ENCODE measurements around the gene NUMBL. TPM values are rescaled to one million over a fixed set of nuclear protein-coding genes. Genes with fewer than 3 reads are reported as not detected.
A peak's percentile ranks its signal among the peaks of the same experiment; 100 is the strongest.

NUMBL gene
- polyA plus RNA-seq, 2 of the 4 experiments (the other 2 are of a cell fraction): 21.1 to 28.7 TPM

- peak; percentile 78; the same call in 1 of the 2 replicates for TF ChIP-seq RNF2 (IDR thresholded peaks at IDR 0.05; ENCODE audit: borderline replicate concordance, low read depth)
- TF ChIP-seq NPAS2 (CRISPR knock-in tag; IDR thresholded peaks at IDR 0.05; ENCODE audit: borderline replicate concordance): peak; percentile 74
- no peak; the same call in 1 of the 2 replicates for TF ChIP-seq ZC3H11A (IDR thresholded peaks at IDR 0.05)
- no peak; the same call in 1 of the 2 replicates for TF ChIP-seq PBX3 (IDR thresholded peaks at IDR 0.05)
- TF ChIP-seq FOXS1 (CRISPR knock-in tag; IDR thresholded peaks at IDR 0.05): no peak; the same call in 1 of the 2 replicates
- no peak for TF ChIP-seq SREBF2 (IDR thresholded peaks at IDR 0.05)
- peak; percentile 87 for TF ChIP-seq E2F6 (IDR thresholded peaks at IDR 0.05; ENCODE audit: borderline replicate concordance, low read depth)
- TF ChIP-seq SMC3 (IDR thresholded peaks at IDR 0.05): no peak
- TF ChIP-seq BHLHE40 (IDR thresholded peaks at IDR 0.05; ENCODE audit: low read depth, low read length): no peak
- no peak for TF ChIP-seq NR3C1 (IDR thresholded peaks at IDR 0.05)
- no peak for TF ChIP-seq CBX2 (IDR thresholded peaks at IDR 0.05; ENCODE audit: borderline replicate concordance, low read depth)
- TF ChIP-seq RAD21 (conservative IDR thresholded peaks at IDR 0.05 in 1 of 2, IDR thresholded peaks at IDR 0.05 in 1 of 2): no peak; a peak in 1 of 5 replicates
- no peak for TF ChIP-seq FOSL2 (IDR thresholded peaks at IDR 0.05)
- TF ChIP-seq FOSL2 (CRISPR knock-in tag; IDR thresholded peaks at IDR 0.05): peak; percentile 40
- no peak for TF ChIP-seq CBX8 (IDR thresholded peaks at IDR 0.05)
- TF ChIP-seq ZFP36 (IDR thresholded peaks at IDR 0.05; ENCODE audit: borderline replicate concordance, partially characterized antibody): no peak
- TF ChIP-seq POLR2A (IDR thresholded peaks at IDR 0.05; ENCODE audit: low read length): peak; percentile 79
- TF ChIP-seq CTCF (IDR thresholded peaks at IDR 0.05): no peak
- no peak for TF ChIP-seq CEBPB (IDR thresholded peaks at IDR 0.05)
- no peak for TF ChIP-seq ESRRA (IDR thresholded peaks at IDR 0.05; ENCODE audit: borderline replicate concordance, low read length)
- peak; percentile 64; the same call in 1 of the 2 replicates for TF ChIP-seq EHF (CRISPR knock-in tag; IDR thresholded peaks at IDR 0.05)
- TF ChIP-seq POLR2AphosphoS2 (conservative IDR thresholded peaks at IDR 0.05; ENCODE audit: low read length): no peak; the same call in 1 of the 2 replicates
- TF ChIP-seq KDM1A (IDR thresholded peaks at IDR 0.05; ENCODE audit: low read depth): no peak
- peak; percentile 36; the same call in 1 of the 2 replicates for TF ChIP-seq FOSB (CRISPR knock-in tag; IDR thresholded peaks at IDR 0.05)
- peak; percentile 92 for TF ChIP-seq BCL3 (IDR thresholded peaks at IDR 0.05)
- peak; percentile 74 for TF ChIP-seq HEYL (CRISPR knock-in tag; IDR thresholded peaks at IDR 0.05)
- TF ChIP-seq EP300 (IDR thresholded peaks at IDR 0.05): peak in 1 of 2 experiments; percentile 20; a peak in 1 of 5 replicates
- peak; percentile 94 for TF ChIP-seq MAX (IDR thresholded peaks at IDR 0.05)
- TF ChIP-seq CHD2 (IDR thresholded peaks at IDR 0.05; ENCODE audit: low read length, partially characterized antibody): no peak
- TF ChIP-seq HOXB13 (CRISPR knock-in tag; IDR thresholded peaks at IDR 0.05; ENCODE audit: low read depth): peak; percentile 93; the same call in 1 of the 2 replicates
- 0 out of 2 replicates have a peak, but pooled peaks have one; percentile 36 for TF ChIP-seq PHF8 (IDR thresholded peaks at IDR 0.05; ENCODE audit: borderline replicate concordance, low read depth)
- TF ChIP-seq HOXB5 (CRISPR knock-in tag; IDR thresholded peaks at IDR 0.05): peak; percentile 73
- TF ChIP-seq ATOH8 (CRISPR knock-in tag; IDR thresholded peaks at IDR 0.05; ENCODE audit: low read depth): peak; percentile 78
- TF ChIP-seq TFCP2L1 (CRISPR knock-in tag; IDR thresholded peaks at IDR 0.05): peak; percentile 64; the same call in 1 of the 2 replicates
- TF ChIP-seq RCOR1 (IDR thresholded peaks at IDR 0.05; ENCODE audit: low read depth, low read length): no peak
- TF ChIP-seq NFE2L2 (conservative IDR thresholded peaks at IDR 0.05; ENCODE audit: low read length): peak; percentile 94
These were observed 406 bp upstream of the NUMBL start (continued) for GRCh38 chr19:40690693-40691420.

Data from A549 (cell line).